Cardiac atrium fibroblast (primary cell): ENCODE measurements around the gene GCNT2. TPM values are rescaled to one million over a fixed set of nuclear protein-coding genes. Genes with fewer than 3 reads are reported as not detected.

Source experiments
- total RNA-seq: library from RNA; depleted of rRNA; stranded (reverse); fragments of >200 nt; gene quantifications from 2 replicates; pipeline ENCODE4 v1.2.3, GENCODE V29; 2015

The GCNT2 gene
- total RNA-seq = 0.16 TPM in 1 of 2 replicates, not detected in the other

DNA sequence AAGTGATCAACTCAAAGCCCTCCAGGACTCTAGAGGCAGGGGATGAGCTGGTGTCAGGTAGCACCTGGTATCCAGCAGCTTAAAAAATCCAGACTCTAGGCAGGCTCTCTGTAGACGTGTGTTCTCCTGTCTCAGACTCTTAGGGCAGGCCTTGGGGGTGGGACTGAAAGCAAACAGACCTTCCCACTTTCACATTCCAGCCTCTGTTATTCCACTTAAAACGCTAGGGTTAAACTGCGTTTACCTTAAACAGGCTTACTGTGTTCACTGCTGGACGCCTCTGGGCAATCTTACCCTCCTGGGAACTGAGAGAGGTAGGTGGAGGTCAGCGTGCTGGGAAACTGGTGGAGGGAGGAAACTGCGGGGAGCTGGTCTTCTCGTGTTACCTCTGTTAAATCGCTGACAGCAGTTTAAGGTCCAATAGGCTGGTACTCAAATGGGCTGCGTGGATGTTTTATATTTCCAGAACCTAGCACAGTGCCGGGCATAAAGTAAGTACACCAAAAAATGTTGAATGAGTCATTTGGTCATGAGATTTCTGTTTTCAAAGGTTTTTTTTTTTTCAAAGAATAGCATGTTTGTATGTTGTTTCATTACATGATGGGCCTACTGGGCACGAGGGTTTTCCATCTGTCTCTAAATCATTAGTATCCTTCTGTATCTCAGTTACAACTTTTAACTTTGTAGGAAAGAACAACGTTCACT, at the start of gene GCNT2:
GCNT2 (plus strand) TSS at position 248 of the 705 bp plus-strand sequence. CDS start 7,561 bp downstream, outside the sequence.

Other genes with a start within 250 kb of the GCNT2 start
- 1.3 and 4.5 TPM in 2 replicates for gene TFAP2A, start 106.3 kb upstream of the GCNT2 start, total RNA-seq
- 5.8 TPM in 1 of 2 replicates, not detected in the other for gene C6orf52, start 173.3 kb downstream of the GCNT2 start, total RNA-seq
- 10.5 and 16.2 TPM in 2 replicates for gene PAK1IP1, start 173.6 kb downstream of the GCNT2 start, total RNA-seq
- 194 and 198 TPM in 2 replicates for gene TMEM14C, start 201.7 kb downstream of the GCNT2 start, total RNA-seq
- 111 and 114 TPM in 2 replicates for gene TMEM14B, start 226.5 kb downstream of the GCNT2 start, total RNA-seq